MG63 (cell line): ENCODE measurements around the gene EMID1. TPM values are rescaled to one million over a fixed set of nuclear protein-coding genes. Genes with fewer than 3 reads are reported as not detected.
"Not testable (repeated sequence)": the region's sequence is repeated elsewhere in the genome, so short reads cannot be mapped to it uniquely, and the experiment has no call there.

Experiments used
- DNase-seq: peaks from one replicate; pipeline ENCODE4 v3.0.0-alpha.2; 2020
- H3K27me3 ChIP-seq: fragments of 250-450 bp; sonication (Bioruptor Pico); 2 replicates; pipeline ENCODE4 v1.5.1; 2020; ENCODE audit warnings: mild to moderate bottlenecking, moderate library complexity
- H3K36me3 ChIP-seq: fragments of 250-450 bp; sonication (Bioruptor Pico); 2 replicates; pipeline ENCODE4 v1.5.1; 2020; ENCODE audit warnings: mild to moderate bottlenecking, moderate library complexity
- H3K4me3 ChIP-seq: fragments of 250-450 bp; sonication (Bioruptor Pico); 2 replicates; pipeline ENCODE4 v1.5.1; 2020; ENCODE audit warnings: mild to moderate bottlenecking, moderate library complexity
- H3K9me3 ChIP-seq: fragments of 250-450 bp; sonication (Bioruptor Pico); 2 replicates; pipeline ENCODE4 v1.5.1; 2020; ENCODE audit warnings: mild to moderate bottlenecking, moderate library complexity
- total RNA-seq: library from RNA; depleted of rRNA; stranded (reverse); fragments of >200 nt; shearing (Covaris generic); gene quantifications from 2 replicates; pipeline ENCODE4 v1.2.3, GENCODE V29; 2014; ENCODE audit warnings: low replicate concordance

Gene EMID1
- total RNA-seq, 1 experiment from 2014 or later = 1.4 TPM

DNA sequence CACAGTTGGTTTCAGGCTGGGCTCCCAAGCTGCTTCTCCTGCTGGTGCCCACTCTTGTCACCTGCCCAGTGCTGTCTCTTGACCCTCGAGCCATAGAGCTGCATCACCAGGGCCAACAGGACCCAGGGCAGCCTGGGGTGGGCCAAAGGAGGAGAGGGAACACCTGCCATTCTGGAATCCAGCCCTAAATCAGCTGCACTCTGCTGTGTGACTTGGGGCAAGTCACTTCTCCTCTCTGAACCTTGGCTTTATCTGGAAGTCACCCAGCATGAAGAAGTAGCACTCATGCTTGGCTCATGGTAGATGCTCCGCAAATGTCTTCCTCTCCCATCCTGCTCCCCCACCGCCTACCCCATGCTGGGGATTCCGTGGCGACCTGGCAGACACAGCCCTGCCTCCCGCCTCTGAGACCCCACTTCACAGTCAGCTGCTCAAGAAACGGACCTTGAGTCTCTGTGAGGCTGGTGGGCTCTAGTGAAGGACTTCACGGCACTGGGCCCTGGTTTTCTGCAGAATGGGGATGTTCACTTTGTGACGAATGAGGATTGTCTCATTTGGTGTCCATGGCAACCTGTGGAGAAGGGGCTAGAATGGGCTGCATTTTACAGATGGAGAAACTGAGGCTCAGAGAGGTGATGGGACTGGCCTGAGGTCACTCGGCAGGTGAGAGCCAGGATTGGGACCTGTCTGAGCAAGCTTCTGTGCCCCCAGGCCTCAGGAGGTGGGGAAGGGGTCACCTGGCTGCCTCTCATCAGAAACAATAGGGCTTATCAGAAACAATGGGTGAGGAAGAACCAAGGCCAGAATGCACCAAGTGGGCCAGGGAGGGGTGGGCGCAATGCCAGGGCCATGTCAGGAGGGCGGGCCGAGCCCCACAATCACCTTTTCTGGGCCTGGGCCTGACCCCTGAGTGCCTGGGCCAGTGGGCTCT is 12.4 kb downstream of the EMID1 start:
- Histone ChIP-seq H3K4me3 (no peak overlapping the region), H3K36me3 (no peaks in the 10 kb centered on the region), H3K9me3 (no peaks in the 10 kb centered on the region), H3K27me3 (no peaks in the 10 kb centered on the region)
- DNase-seq = no peak

DNA sequence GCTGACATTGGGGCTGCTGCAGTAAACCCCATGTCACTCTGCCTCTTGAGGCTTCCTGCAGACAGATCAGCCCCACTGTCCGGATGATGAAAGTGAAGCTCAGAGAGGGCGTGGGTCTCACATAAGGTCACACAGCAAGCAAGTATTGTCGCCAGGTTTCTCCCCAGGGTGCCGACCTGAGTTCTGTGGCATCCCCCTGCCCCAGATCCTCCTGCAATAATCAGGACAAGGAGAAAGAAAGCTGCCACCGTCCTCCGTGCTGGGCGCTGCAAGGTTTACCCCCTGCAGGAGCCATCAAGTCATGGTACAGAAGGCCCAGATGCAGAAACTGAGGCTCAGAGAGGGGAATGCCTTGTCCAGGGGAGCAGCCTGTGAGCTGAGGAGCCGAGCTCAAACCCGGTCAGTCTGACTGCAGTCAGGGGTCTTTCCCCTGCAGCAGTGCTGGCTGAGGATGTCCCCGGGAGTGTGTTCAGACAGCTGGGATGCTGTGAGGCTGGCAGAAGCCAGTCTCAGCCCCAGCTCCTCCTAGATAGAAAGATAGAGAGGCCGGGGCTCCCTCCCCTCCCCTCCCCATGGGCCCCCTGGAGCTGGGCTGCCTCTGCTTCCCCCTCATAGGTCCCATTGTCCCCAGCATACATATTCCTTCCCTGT is 13.2 kb downstream of the EMID1 start:
- no peak for DNase-seq
- Histone ChIP-seq H3K27me3 (no peaks in the 10 kb centered on the region), H3K36me3 (no peaks in the 10 kb centered on the region), H3K9me3 (no peaks in the 10 kb centered on the region), H3K4me3 (no peak overlapping the region)

DNA sequence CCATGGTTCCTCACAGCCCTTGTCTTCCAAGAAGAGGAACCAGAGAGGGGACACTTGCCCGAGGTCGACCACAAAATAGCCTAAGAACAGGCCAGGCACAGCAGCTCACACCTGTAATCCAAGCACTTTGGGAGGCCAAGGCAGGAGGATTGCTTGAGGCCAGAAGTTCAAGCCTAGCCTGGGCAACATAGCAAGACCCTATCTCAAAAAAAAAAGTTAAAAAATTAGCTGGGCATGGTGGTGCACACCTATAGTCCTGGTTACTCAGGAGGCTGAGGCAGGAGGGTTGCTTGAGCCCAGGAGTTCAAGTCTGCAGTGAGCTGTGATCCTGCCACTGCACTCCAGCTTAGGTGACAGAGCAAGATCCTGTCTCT is 13.7 kb downstream of the EMID1 start:
- not testable (repeated sequence) for H3K9me3 ChIP-seq, DNase-seq, H3K27me3 ChIP-seq, H3K36me3 ChIP-seq, H3K4me3 ChIP-seq

DNA sequence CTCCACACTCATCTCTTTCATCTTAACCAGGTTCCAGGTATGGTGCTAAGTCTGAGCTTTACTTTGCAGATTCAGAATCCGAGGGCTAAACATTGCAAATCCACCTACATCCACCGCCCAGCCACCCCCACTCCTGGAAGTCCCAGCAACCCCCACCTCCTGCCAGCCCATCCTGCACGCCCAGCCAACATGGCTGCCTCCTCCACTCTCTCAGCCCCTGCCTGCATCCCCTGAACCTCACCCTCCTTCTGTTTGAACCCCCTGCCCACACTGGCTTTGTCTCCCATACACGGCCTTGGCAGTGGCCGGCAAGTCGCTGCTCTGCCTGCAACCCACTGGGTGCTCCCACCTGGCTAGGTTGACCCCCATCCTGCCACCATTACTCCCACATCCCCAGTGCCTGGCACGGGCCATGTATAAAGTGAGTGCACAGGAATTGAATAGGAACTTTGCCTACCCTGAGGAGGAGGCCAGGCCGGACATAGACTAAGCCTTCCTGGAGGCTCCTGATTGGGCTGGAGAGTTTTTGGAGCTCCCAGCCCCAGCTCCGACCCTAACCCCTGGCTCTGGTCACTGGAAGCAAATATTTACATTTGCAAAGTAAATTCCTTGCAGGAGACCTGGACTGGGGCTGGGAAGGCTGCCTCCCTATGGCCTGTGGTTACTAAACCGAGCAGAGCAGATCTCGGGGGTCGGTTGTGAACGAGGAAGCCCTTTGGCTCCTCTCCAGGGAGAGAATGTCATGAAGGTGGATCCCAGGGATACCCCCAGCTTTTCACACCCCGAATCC is 14.4 kb downstream of the EMID1 start:
- Histone ChIP-seq H3K9me3 (no peaks in the 10 kb centered on the region), H3K4me3 (no peak overlapping the region), H3K36me3 (no peaks in the 10 kb centered on the region), H3K27me3 (no peaks in the 10 kb centered on the region)
- no peak for DNase-seq

DNA sequence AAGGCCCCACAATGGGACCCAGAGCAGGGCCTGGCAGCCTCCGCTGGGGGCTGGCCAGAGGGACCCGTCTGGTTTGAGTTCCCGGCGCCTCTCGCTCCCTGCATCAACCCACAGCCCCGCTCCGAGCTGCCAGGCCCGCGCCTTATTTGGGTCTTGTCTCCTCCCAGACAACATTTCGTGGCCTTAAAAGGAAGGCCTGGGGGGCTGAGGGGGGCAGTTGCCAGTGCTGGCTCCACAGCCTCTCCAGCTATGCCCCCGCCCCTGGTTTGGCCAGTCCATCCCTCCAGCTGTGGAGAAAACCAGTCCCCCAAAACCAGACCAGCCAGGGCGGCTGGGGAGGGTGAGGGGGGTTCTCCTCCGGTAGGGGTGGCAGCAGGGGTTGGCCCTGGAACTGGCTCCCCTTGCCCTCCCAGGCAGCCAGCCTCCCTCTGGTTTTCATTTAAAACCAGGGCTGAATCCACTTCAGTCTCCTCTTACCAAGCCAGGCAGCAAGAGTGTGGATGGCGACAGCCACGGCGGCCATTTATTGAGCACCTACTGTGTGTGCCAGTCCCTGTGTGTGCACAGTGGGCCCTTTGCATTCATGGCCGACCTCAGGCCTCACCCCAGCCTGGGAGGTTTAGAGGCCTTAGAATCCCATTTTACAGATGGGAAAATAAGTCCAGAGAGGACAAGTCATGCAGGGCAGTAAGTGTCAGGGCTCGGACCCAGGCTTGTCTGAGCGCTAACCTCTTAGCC is 18.6 kb downstream of the EMID1 start:
- DNase-seq = no peak
- no peaks in the 10 kb centered on the region for H3K27me3 ChIP-seq

DNA sequence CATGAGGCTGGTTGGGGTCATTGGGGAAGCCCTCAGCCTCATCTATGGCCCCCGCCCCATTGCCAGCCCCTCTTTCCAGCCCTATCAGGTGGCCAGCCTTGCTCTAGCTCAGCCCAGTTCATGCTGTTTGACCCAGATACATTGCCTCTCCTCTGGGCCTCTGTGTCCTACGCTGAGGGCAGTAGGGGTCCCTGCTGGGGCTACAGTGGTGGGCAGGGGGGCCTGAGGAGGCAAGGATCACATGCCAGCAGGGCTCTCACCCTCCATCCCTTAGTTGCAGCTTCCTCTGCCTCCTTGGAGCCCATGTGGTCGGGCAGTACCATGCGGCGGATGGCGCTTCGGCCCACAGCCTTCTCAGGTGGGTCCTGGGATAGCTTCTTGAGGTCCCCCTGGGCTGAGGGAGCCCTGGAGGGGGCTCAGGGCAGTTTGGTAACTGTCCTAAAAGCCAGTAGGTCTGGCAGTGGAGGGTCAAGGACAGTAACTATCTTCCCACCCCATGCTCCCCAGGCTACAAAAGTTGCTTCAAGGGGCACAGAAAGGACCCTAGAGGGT is 19.2 kb downstream of the EMID1 start:
- no peak overlapping the region for H3K4me3 ChIP-seq
- no peak for DNase-seq
- H3K27me3 ChIP-seq = no peaks in the 10 kb centered on the region
- no peaks in the 10 kb centered on the region for H3K36me3 ChIP-seq
- H3K9me3 ChIP-seq = no peaks in the 10 kb centered on the region

More for the DNA sequence above, 18.6 kb downstream of the EMID1 start:
- no peak overlapping the region for H3K4me3 ChIP-seq
- H3K36me3 ChIP-seq = no peaks in the 10 kb centered on the region
- H3K9me3 ChIP-seq = no peaks in the 10 kb centered on the region

DNA sequence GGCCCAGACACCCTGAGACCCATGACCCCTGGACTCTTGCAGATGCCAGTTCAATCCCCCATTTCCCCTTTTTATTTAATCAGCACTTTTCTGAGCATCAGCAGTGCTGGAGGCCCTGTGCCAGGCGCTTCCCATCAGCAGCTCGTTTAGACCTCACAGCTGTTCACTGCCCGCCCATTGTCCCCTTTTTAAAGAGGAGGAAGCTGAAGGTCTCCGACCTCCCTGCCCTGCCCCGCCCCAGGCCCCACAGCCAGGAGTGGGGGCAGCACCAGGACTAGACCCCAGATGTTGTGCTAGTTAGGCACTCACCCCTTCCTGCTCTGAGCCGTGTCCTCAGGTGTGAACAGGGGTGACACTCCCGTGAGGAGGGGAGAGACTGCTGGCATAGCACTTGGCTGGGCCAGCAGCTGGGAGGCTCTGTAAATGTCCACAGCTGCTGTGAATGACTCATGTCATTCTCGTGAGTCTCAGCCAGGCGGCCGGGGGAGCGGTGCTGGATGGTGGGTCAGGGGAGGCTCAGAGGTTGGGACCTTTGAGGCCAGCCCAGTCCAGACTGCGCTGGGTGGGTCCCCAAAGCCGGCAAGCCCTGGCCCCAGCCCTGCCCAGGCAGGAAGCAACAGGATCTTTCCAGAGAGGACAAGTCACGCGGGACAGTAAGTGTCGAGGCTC is 19.9 kb downstream of the EMID1 start:
- Histone ChIP-seq H3K9me3 (no peaks in the 10 kb centered on the region), H3K4me3 (no peak overlapping the region), H3K36me3 (no peaks in the 10 kb centered on the region), H3K27me3 (no peaks in the 10 kb centered on the region)
- peak; percentile 46 for DNase-seq

DNA sequence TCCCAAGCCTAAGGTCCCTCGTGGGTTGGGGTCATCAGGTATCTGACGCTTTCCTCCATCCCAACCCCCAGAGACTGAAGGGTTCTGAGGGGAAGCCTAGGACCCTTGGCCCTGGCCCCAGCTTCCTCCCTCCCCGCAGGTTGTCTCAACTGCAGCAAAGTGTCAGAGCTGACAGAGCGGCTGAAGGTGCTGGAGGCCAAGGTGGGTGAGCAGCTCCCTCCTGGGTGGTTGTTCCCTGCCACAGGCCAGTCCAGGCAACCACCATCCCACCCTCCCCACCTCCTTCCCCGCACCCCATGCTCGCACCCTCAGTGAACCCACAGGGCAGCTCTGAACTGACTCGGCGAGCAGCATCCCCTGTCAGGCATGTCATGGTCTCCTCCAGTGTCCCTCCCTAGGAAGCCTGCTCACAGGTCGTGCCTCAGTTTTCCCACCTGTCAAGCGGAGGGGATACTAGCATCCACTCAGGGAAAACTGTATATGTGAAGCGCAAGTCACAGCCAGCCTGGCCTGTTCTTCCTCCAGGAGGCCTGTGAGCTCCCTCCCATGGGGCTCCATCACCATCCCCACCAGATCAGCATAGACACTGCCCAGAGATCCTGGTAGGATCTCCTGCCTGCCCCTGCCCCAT is 20.8 kb downstream of the EMID1 start:
- no peak overlapping the region for H3K4me3 ChIP-seq
- H3K9me3 ChIP-seq = no peaks in the 10 kb centered on the region
- no peaks in the 10 kb centered on the region for H3K27me3 ChIP-seq
- DNase-seq = no peak
- no peaks in the 10 kb centered on the region for H3K36me3 ChIP-seq

DNA sequence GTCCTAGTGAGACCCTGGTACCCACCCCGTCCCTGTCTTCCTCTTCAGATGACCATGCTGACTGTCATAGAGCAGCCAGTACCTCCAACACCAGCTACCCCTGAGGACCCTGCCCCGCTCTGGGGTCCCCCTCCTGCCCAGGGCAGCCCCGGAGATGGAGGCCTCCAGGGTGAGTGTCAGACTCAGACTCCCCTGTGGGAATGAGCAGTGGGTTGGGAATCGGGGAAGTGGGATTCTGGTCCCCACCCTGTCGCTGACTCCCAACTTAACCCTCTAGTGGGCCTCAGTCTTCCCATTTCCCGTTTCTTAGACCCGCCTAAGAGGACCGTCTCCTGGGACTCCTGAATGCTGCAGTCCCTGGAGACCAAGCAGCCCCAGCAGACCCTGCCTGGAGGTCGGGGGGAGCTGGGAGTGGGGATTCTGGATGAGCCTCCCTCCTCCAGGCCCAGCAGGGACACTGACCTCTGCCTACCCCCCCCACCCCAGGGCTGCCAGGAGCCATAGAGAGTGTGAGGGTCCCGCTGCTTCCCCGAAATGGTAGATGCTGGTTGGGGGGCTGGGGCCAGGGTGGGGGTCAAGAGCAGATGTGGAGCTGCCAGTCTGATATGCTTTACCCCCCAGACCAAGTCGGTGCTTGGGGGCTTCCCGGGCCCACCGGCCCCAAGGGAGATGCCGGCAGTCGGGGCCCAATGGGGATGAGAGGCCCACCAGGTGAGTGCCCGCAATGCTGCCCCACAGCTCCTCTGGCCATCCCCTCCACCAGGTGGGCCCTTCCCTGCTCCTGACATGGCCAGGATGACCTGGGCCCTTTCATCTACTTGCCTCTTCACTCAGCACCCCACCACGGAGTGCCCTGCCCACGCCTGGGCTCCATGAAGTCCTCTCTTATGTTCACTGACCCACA is 25.5 kb downstream of the EMID1 start:
- Histone ChIP-seq H3K9me3 (no peaks in the 10 kb centered on the region), H3K27me3 (no peaks in the 10 kb centered on the region), H3K36me3 (no peaks in the 10 kb centered on the region), H3K4me3 (no peak overlapping the region)
- DNase-seq = no peak

DNA sequence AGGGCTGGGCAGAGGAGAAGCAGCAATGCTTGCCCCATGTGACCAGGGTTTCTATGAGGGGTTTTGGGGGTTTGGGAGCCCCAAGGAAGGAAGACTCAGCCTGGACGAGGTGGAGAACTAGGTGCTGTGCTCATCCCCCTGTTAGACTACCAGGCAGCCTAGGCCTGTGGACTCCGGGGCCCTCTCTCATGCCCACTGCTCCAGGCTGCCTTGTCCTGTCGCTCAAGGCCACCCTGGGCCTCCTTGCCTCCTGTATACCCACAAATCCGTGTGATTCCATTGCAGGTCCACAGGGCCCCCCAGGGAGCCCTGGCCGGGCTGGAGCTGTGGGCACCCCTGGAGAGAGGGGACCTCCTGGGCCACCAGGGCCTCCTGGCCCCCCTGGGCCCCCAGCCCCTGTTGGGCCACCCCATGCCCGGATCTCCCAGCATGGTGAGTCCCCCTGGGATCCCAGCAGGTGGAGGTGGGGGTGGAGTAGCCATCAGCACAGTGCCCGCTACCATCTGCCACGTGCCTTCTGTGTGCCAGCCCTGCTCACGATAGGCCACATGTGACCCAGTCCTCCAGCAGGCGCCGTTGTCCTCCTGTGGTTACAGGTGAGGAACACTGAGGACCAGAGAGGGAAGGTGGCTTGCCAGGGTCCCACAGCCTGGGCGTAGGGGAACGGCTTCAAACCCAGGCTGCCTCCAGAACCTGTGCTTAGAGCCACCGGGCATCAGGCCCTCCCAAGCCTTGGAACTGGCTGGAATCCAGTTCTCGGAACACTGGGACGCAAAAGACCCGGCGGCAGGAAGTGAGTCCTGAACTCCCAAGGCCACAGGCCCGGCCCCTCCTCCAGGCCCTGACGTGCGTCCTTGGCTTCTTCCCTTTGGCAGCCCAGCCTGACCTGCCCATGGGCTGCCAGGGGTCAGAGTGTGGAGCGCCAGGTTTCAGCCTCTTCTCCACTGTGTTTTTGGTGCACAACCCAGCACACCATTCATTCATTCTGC is 26.6 kb downstream of the EMID1 start:
- H3K27me3 ChIP-seq = no peaks in the 10 kb centered on the region
- no peaks in the 10 kb centered on the region for H3K36me3 ChIP-seq
- no peak overlapping the region for H3K4me3 ChIP-seq
- no peak for DNase-seq
- no peaks in the 10 kb centered on the region for H3K9me3 ChIP-seq

DNA sequence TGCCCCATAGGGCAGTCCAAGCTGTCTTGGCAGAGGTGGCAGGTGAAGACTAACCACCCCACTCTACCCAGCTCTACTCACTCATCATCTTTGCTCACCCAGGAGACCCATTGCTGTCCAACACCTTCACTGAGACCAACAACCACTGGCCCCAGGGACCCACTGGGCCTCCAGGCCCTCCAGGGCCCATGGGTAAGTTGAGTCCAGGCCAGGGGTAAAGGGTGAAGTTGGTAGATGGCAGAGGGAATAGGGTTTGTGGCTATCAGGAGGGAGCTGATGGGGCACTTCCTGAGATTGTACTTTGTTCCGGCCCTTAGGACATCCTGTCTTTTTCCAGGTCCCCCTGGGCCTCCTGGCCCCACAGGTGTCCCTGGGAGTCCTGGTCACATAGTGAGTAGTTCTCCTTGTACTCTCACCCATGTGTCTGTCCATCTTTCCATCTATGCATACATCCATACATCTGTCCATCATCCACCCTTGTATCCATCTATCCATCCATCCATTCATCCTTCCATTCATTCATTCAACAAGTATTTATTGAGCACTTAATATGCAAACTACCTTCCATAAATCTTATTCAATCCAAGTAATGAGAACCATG is 27.7 kb downstream of the EMID1 start:
- DNase-seq = no peak
- Histone ChIP-seq H3K4me3 (no peak overlapping the region), H3K9me3 (no peaks in the 10 kb centered on the region), H3K36me3 (no peaks in the 10 kb centered on the region), H3K27me3 (no peaks in the 10 kb centered on the region)

DNA sequence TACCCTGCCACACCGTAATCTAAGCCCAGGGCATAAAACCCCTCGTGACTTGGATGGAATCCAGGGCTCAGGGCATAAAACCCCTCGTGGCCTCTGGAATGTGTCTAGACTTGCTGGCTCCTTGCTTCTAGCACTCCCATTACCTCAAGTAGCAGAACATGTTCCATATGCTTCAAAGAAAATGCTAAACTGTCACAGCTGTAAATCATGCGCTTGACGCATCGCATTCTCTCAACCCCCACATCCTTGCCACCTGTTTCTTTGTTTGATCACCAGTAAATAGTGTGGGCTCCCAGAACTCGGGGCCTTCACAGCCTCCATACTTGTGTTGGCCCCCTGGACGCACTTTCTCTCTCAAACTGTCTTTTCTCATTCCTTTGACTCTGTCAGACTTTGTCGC is 34.8 kb downstream of the EMID1 start:
- H3K36me3 ChIP-seq, DNase-seq, H3K4me3 ChIP-seq, H3K27me3 ChIP-seq: not testable (repeated sequence)
- H3K9me3 ChIP-seq = peaks cover 13% of the 10 kb centered on the region

DNA sequence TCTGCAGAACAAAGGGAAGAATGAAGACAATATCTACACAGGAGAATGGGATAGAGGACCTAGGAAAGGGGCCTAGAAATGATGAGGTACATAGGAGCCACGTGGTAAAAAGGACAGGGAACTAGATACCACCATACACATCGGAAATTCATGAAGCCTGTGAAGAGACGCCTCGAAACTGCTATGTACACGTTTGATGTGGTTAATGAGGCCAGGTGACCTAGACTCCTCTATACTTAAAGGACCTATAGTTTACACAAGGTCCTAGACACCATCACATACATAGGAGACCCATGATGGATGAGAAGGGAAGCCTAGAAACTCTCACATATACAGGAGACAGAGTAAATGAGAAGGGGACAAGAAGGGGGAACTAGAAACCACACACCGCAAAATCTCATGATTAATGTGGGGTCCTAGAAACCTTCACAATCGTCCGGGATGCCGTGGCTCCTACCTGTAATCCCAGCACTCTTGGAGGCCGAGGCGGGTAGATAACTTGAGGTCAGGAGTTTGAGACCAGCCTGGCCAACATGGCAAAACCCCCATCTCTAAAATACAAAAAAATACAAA is 38.3 kb downstream of the EMID1 start:
- Histone ChIP-seq H3K27me3 (no peaks in the 10 kb centered on the region), H3K4me3 (no peak overlapping the region), H3K36me3 (no peaks in the 10 kb centered on the region), H3K9me3 (peaks cover 12% of the 10 kb centered on the region)
- DNase-seq = no peak
